Endodermal cell (in vitro differentiated cells): ENCODE data around the gene INTS3. TPM values are rescaled to one million over a fixed set of nuclear protein-coding genes. Genes with fewer than 3 reads are reported as not detected.
"Not testable (repeated sequence)": the region's sequence is repeated elsewhere in the genome, so short reads cannot be mapped to it uniquely, and the experiment has no call there.

Experiments used
- DNase-seq: peaks from one replicate; pipeline ENCODE4 v3.0.0-alpha.2; 2017
- H3K27ac ChIP-seq: 2 replicates; pipeline ENCODE4 v1.5.1; 2013; ENCODE audit warnings: mild to moderate bottlenecking, low read depth, low read length, moderate library complexity
- H3K27me3 ChIP-seq: 2 replicates; pipeline ENCODE4 v1.6.1; 2013; ENCODE audit warnings: mild to moderate bottlenecking, low read length, moderate library complexity; ENCODE audit not compliant: insufficient read depth, control insufficient read depth, poor library complexity, severe bottlenecking
- H3K36me3 ChIP-seq: 2 replicates; pipeline ENCODE4 v1.7.0; 2013; ENCODE audit warnings: mild to moderate bottlenecking, low read length, moderate library complexity; ENCODE audit not compliant: control insufficient read depth, insufficient read depth
- H3K4me1 ChIP-seq: one replicate; pipeline ENCODE4 v1.7.0; 2013; ENCODE audit warnings: low read length; ENCODE audit not compliant: control insufficient read depth, insufficient read depth
- H3K4me3 ChIP-seq: 2 replicates; pipeline ENCODE4 v1.5.1; 2013; ENCODE audit warnings: mild to moderate bottlenecking, low read length, moderate library complexity
- H3K9ac ChIP-seq: 2 replicates; pipeline ENCODE4 v1.6.1; 2013; ENCODE audit warnings: mild to moderate bottlenecking, low read length, moderate library complexity; ENCODE audit not compliant: poor library complexity, severe bottlenecking; ENCODE audit errors: extremely low read depth
- H3K9me3 ChIP-seq: 2 replicates; pipeline ENCODE4 v1.6.1; 2013; ENCODE audit warnings: mild to moderate bottlenecking, low read length, moderate library complexity; ENCODE audit not compliant: control insufficient read depth
- H3K27ac Mint-ChIP-seq: 2 replicates; pipeline ENCODE4 v1.8.0; 2020; ENCODE audit warnings: mixed read lengths
- H3K27me3 Mint-ChIP-seq: 2 replicates; pipeline ENCODE4 v1.8.0; 2021; ENCODE audit warnings: mild to moderate bottlenecking, mixed read lengths; ENCODE audit not compliant: insufficient read depth
- H3K36me3 Mint-ChIP-seq: 2 replicates; pipeline ENCODE4 v1.8.0; 2020; ENCODE audit warnings: low read depth, mixed read lengths
- H3K4me1 Mint-ChIP-seq: 2 replicates; pipeline ENCODE4 v1.8.0; 2020; ENCODE audit warnings: mixed read lengths
- H3K4me3 Mint-ChIP-seq: 2 replicates; pipeline ENCODE4 v1.8.0; 2020; ENCODE audit warnings: mild to moderate bottlenecking, moderate library complexity, mixed read lengths
- H3K9me3 Mint-ChIP-seq: 2 replicates; pipeline ENCODE4 v1.8.0; 2020; ENCODE audit warnings: mild to moderate bottlenecking, mixed read lengths
- WGBS, 2 experiments: methylation state at CpG; one replicate each; pipeline versions ENCODE4 v1.1.5 to v1.1.7; 2013; ENCODE audit warnings: missing lambda C conversion rate in 2 of 2, mixed read lengths in 1 of 2; ENCODE audit not compliant: insufficient coverage in 1 of 2, insufficient read length in 1 of 2; 5-methylcytosine and 5-hydroxymethylcytosine counted together
- total RNA-seq, 2 donors: library from RNA; stranded (reverse); fragmentation: NEBNext Ultra II Directional in 1 of 2; extraction: Animal tissue kit (Norgen Biotek cat#: 25700) in 1 of 2; gene quantifications; 2 replicates in 1 of 2; 3 replicates in 1 of 2; pipeline ENCODE4 v1.2.1, GENCODE V29; 2021
- TF ChIP-seq, protein P1 (sequence below): fragments of 200-600 bp; sonication (generic); conservative IDR thresholded peaks from 2 replicates; pipeline ENCODE4 v1.5.0; 2021; ENCODE audit warnings: antibody characterized with exemption, mild to moderate bottlenecking

INTS3 gene
- total RNA-seq, 2 donors from 2014 or later, result 94.4 to 117 TPM

DNA sequence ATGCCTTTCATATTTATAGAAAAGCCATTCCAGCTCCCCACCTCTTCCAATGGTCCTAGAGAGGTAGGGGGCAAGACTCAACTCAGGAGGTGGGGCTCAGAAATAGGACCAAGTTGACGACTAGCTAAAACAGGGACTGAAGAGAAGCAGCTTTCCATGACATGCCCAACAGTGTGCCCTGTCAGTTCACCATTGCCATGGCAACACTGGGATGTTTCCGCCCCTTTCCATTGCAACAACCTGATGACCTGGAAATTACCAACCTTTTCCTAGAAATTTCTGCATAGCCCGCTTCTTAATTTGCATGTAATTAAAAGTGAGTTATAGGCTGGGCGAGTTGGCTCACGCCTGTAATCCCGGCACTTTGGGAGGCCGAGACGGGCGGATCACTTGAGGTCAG is 22.4 kb upstream of the INTS3 start:
- no peaks in the 10 kb centered on the region for H3K27me3 Mint-ChIP-seq
- H3K9ac ChIP-seq, result no peak overlapping the region
- H3K4me3 Mint-ChIP-seq, result no peak overlapping the region
- no peaks in the 10 kb centered on the region for H3K36me3 ChIP-seq
- no peaks in the 10 kb centered on the region for H3K36me3 Mint-ChIP-seq
- no peak overlapping the region for H3K4me3 ChIP-seq
- H3K27ac Mint-ChIP-seq, result no peak overlapping the region
- H3K4me1 Mint-ChIP-seq, result peaks cover 4% of the 10 kb centered on the region
- H3K27ac ChIP-seq, result no peak overlapping the region
- H3K4me1 ChIP-seq, result no peaks in the 10 kb centered on the region
- H3K9me3 Mint-ChIP-seq, result no peaks in the 10 kb centered on the region
- TF ChIP-seq, protein P1, sequence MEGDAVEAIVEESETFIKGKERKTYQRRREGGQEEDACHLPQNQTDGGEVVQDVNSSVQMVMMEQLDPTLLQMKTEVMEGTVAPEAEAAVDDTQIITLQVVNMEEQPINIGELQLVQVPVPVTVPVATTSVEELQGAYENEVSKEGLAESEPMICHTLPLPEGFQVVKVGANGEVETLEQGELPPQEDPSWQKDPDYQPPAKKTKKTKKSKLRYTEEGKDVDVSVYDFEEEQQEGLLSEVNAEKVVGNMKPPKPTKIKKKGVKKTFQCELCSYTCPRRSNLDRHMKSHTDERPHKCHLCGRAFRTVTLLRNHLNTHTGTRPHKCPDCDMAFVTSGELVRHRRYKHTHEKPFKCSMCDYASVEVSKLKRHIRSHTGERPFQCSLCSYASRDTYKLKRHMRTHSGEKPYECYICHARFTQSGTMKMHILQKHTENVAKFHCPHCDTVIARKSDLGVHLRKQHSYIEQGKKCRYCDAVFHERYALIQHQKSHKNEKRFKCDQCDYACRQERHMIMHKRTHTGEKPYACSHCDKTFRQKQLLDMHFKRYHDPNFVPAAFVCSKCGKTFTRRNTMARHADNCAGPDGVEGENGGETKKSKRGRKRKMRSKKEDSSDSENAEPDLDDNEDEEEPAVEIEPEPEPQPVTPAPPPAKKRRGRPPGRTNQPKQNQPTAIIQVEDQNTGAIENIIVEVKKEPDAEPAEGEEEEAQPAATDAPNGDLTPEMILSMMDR, result no peak
- DNase-seq, result peak; percentile 58
- H3K27me3 ChIP-seq, result no peaks in the 10 kb centered on the region
- no peaks in the 10 kb centered on the region for H3K9me3 ChIP-seq
- WGBS, 2 experiments, result 94 to 95% methylated on average over 8 to 9 of the region's 9 CpGs

DNA sequence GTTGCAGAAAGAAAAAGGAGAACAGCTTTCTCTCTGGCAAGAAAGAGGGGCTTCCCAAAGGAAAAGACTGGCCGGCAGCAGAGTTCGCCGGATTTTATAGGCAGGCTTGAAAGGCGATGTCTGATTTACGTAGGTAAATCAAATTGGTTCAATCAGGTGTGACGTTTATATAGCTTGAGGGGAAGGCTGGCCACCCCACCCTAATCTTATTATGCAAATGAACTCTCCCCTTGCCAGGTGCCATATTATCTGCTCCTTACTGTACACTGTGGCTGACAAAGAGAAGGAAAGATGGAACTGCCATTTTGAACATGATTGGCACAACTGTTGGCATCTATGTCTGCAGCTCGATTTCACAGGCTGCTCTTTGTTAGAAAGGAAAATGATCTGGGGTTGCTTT is 16.8 kb upstream of the INTS3 start:
- DNase-seq, result no peak
- TF ChIP-seq, protein P1, result no peak
- no peak overlapping the region for H3K27ac ChIP-seq
- no peak overlapping the region for H3K4me3 ChIP-seq
- H3K27me3 Mint-ChIP-seq, result no peaks in the 10 kb centered on the region
- 84 to 88% methylated on average over 4 to 7 of the region's 7 CpGs for WGBS, 2 experiments
- H3K4me1 Mint-ChIP-seq, result peaks cover 4% of the 10 kb centered on the region
- H3K4me1 ChIP-seq, result no peaks in the 10 kb centered on the region
- no peaks in the 10 kb centered on the region for H3K9me3 ChIP-seq
- H3K27me3 ChIP-seq, result no peaks in the 10 kb centered on the region
- no peaks in the 10 kb centered on the region for H3K36me3 ChIP-seq
- no peaks in the 10 kb centered on the region for H3K9me3 Mint-ChIP-seq
- H3K4me3 Mint-ChIP-seq, result no peak overlapping the region
- no peaks in the 10 kb centered on the region for H3K36me3 Mint-ChIP-seq
- no peak overlapping the region for H3K9ac ChIP-seq
- no peak overlapping the region for H3K27ac Mint-ChIP-seq

DNA sequence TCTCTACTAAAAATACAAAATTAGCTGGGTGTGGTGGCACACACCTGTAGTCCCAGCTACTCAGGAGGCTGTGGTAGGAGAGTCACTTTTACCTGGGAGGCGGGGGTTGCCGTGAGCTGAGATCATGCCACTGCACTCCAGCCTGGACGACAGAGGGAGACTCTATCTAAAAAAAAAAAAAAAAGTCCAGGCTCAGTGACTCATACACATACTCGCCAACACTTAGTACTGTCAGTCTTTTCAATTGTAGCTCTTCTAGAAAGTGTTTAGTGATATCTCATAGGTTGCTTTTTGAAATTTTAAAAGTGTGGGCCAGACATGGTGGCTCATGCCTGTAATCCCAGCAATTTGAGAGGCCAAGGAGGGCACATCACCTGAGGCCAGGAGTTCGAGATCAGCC is 11.6 kb upstream of the INTS3 start:
- DNase-seq, H3K4me3 ChIP-seq, H3K9me3 Mint-ChIP-seq, H3K36me3 Mint-ChIP-seq, H3K4me3 Mint-ChIP-seq, H3K4me1 ChIP-seq, H3K9me3 ChIP-seq, H3K27ac ChIP-seq, H3K27ac Mint-ChIP-seq, H3K27me3 ChIP-seq, H3K36me3 ChIP-seq, H3K9ac ChIP-seq, H3K4me1 Mint-ChIP-seq, H3K27me3 Mint-ChIP-seq: not testable (repeated sequence)
- whole genome bisulfite sequencing, 2 experiments, result 69 to 90% methylated on average over 3 to 4 of the region's 5 CpGs

DNA sequence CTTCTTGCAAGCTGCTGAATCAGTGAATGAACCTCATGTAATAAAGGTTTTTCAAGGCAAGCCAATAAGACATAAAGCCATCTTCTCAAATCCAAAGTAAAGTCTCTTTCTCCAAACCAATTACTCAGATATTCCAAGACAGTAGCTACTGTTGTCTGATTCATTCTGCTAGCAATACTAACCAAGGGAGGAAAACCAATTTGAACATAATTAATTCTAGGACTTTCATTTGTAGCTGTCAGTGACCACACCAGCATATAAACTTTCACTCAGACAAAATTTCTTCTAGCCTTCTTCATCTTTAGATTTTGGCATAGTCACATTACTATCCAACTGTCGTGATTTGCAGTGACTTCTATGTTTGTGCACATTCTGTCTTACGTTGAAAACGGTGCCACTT is 10.5 kb upstream of the INTS3 start:
- no peaks in the 10 kb centered on the region for H3K27me3 Mint-ChIP-seq
- H3K4me1 ChIP-seq, result no peaks in the 10 kb centered on the region
- H3K4me1 Mint-ChIP-seq, result no peaks in the 10 kb centered on the region
- H3K36me3 Mint-ChIP-seq, result no peaks in the 10 kb centered on the region
- H3K4me3 ChIP-seq, result no peak overlapping the region
- TF ChIP-seq, protein P1, result no peak
- 90 to 92% methylated on average over 3 of the region's 3 CpGs for WGBS, 2 experiments
- no peaks in the 10 kb centered on the region for H3K27me3 ChIP-seq
- no peaks in the 10 kb centered on the region for H3K9me3 ChIP-seq
- H3K27ac ChIP-seq, result no peak overlapping the region
- no peaks in the 10 kb centered on the region for H3K36me3 ChIP-seq
- no peaks in the 10 kb centered on the region for H3K9me3 Mint-ChIP-seq
- no peak overlapping the region for H3K4me3 Mint-ChIP-seq
- no peak overlapping the region for H3K9ac ChIP-seq
- no peak overlapping the region for H3K27ac Mint-ChIP-seq
- DNase-seq, result no peak
